Measurements from ENCODE around the gene LRP8. TPM values are rescaled to one million over a fixed set of nuclear protein-coding genes. Genes with fewer than 3 reads are reported as not detected.
A peak's percentile ranks its signal among the peaks of the same experiment; 100 is the strongest.

LRP8 gene
- total and polyA plus RNA-seq, 11 donors = 0.27 to 8.0 (median 1.7) TPM

- no peaks in the 10 kb centered on the region for H3K9me3 ChIP-seq
- ATAC-seq = no peak
- TF ChIP-seq POLR2A (IDR thresholded peaks at IDR 0.05) (no peak), CTCF (IDR thresholded peaks at IDR 0.05) (peak in 1 of 12 donors; percentile 6)
Observed at GRCh38 chr1:53266038-53266437, 61.8 kb downstream of the LRP8 start.

GRCh38 chr1:53265581-53265980 is 62.3 kb downstream of the LRP8 start:
- Histone ChIP-seq H3K9me3 (no peaks in the 10 kb centered on the region), H3K4me1 (no peaks in the 10 kb centered on the region), H3K27ac (no peak overlapping the region), H3K27me3 (no peaks in the 10 kb centered on the region), H3K4me3 (no peak overlapping the region), H3K36me3 (peaks cover 0 to 43% (median 0%) of the 10 kb centered on the region in 9 donors)
- WGBS, 4 donors = 76 to 94% (median 92%) methylated on average over 4 of the region's 4 CpGs
- intact Hi-C loops (cut with DNase I) = no loop called here
- no peak for TF ChIP-seq CTCF (IDR thresholded peaks at IDR 0.05)
- TF ChIP-seq POLR2A (IDR thresholded peaks at IDR 0.05) = no peak
- ATAC-seq (no peak), DNase-seq (no peak)

More at GRCh38 chr1:53266038-53266437, 61.8 kb downstream of the LRP8 start:
- peaks cover 0 to 38% (median 0%) of the 10 kb centered on the region in 9 donors for H3K36me3 ChIP-seq
- no peaks in the 10 kb centered on the region for H3K27me3 ChIP-seq
- H3K4me1 ChIP-seq = no peaks in the 10 kb centered on the region
- no peak overlapping the region for H3K27ac ChIP-seq
- no peak overlapping the region for H3K4me3 ChIP-seq
- DNase-seq = no peak
- intact Hi-C loops (cut with DNase I) = no loop called here

- no peak for TF ChIP-seq CTCF (IDR thresholded peaks at IDR 0.05)
- TF ChIP-seq POLR2A (IDR thresholded peaks at IDR 0.05) = no peak
- Histone ChIP-seq H3K36me3 (peaks cover 0 to 56% (median 0%) of the 10 kb centered on the region in 9 donors), H3K27ac (no peak overlapping the region), H3K27me3 (no peaks in the 10 kb centered on the region), H3K4me1 (no peaks in the 10 kb centered on the region), H3K4me3 (no peak overlapping the region), H3K9me3 (no peaks in the 10 kb centered on the region)
- intact Hi-C loops (cut with DNase I) = no loop called here
- ATAC-seq (no peak), DNase-seq (no peak)
- 93 to 98% (median 96%) methylated on average over 11 of the region's 11 CpGs for WGBS, 4 donors
Observed at GRCh38 chr1:53264048-53264447, 63.8 kb downstream of the LRP8 start.

- intact Hi-C loops (cut with DNase I) = no loop called here
- 91 to 97% (median 95%) methylated on average over 3 of the region's 3 CpGs for WGBS, 4 donors
- no peaks in the 10 kb centered on the region for H3K27me3 ChIP-seq
Observed at GRCh38 chr1:53262000-53262399, 65.9 kb downstream of the LRP8 start.

More at GRCh38 chr1:53262000-53262399, 65.9 kb downstream of the LRP8 start:
- DNase-seq (no peak), ATAC-seq (no peak)
- Histone ChIP-seq H3K4me3 (no peak overlapping the region), H3K4me1 (peaks cover 0 to 4% (median 0%) of the 10 kb centered on the region in 12 donors), H3K27ac (no peak overlapping the region), H3K36me3 (peaks cover 0 to 58% (median 0%) of the 10 kb centered on the region in 9 donors), H3K9me3 (no peaks in the 10 kb centered on the region)
- TF ChIP-seq POLR2A (IDR thresholded peaks at IDR 0.05) (no peak), CTCF (IDR thresholded peaks at IDR 0.05) (no peak)

All from heart left ventricle (tissue), 16 donors.